SH-SY5Y (cell line): ENCODE measurements around the gene PDHX.

ENCODE experiments used
- GATA2 ChIP-seq: IDR thresholded peaks from 2 replicates; pipeline ENCODE4 v1.6.1; 2011; ENCODE audit warnings: mild to moderate bottlenecking, low read depth, low read length
- GATA3 ChIP-seq: IDR thresholded peaks from 2 replicates; pipeline ENCODE4 v1.6.1; 2011; ENCODE audit warnings: low read depth, mild to moderate bottlenecking, low read length, moderate library complexity

GRCh38 chr11:35009944-35010342 lies 93.5 kb downstream of the PDHX start:
- TF ChIP-seq GATA2, result no peak
- no peak for TF ChIP-seq GATA3
